Nephron (organoid): Measurements from ENCODE around the gene SPATA24.
A peak's percentile ranks its signal among the peaks of the same experiment; 100 is the strongest.

Experiments
- H3K27ac Mint-ChIP-seq, 3 experiments: 2 replicates each; pipeline ENCODE4 v1.8.0; 2020; ENCODE audit warnings: mixed read lengths in 3 of 3, mild to moderate bottlenecking in 2 of 3, moderate library complexity in 1 of 3
- H3K27me3 Mint-ChIP-seq: 2 replicates; pipeline ENCODE4 v1.8.0; 2021; ENCODE audit warnings: low read depth, mild to moderate bottlenecking, moderate library complexity, mixed read lengths
- H3K36me3 Mint-ChIP-seq: 2 replicates; pipeline ENCODE4 v1.8.0; 2020; ENCODE audit warnings: low read depth, mixed read lengths
- H3K4me1 Mint-ChIP-seq: 2 replicates; pipeline ENCODE4 v1.8.0; 2020; ENCODE audit warnings: mixed read lengths
- H3K4me3 Mint-ChIP-seq, 3 experiments: 2 replicates each; pipeline ENCODE4 v1.8.0; 2020; ENCODE audit warnings: mild to moderate bottlenecking in 3 of 3, mixed read lengths in 3 of 3, moderate library complexity in 2 of 3
- H3K9me3 Mint-ChIP-seq: 2 replicates; pipeline ENCODE4 v1.8.0; 2020; ENCODE audit warnings: mixed read lengths
- TF ChIP-seq, protein P1 (sequence below), 3 experiments: fragments of 200-600 bp; sonication (generic); IDR thresholded peaks; one replicate each; pipeline ENCODE4 v1.5.0; 2021; ENCODE audit warnings: antibody characterized with exemption in 3 of 3; ENCODE audit not compliant: unreplicated experiment in 3 of 3

SPATA24 gene

DNA sequence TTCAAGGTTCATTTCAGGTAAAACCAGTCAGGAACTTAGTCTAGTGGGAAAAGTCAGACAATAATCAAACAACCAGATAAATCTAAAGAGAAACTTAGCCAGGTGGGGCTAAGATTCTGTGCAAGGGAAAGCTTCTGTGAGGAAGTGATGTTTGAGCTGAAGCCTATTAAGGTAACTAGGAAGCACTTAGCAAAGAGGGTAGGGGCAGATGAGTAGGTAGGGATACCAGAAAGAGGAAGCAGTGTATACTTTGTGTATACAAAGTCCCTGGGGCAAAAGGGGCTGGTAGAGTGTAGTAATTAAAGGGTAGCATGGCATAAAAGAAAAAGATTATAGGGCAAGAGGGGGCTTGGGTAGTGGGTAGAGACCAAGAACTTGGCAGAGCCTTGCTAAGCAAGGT is 3.6 kb upstream of the SPATA24 start:
- H3K36me3 Mint-ChIP-seq = peaks cover 7% of the 10 kb centered on the region
- no peaks in the 10 kb centered on the region for H3K27me3 Mint-ChIP-seq
- no peaks in the 10 kb centered on the region for H3K9me3 Mint-ChIP-seq
- H3K27ac Mint-ChIP-seq = no peak overlapping the region
- peaks cover 40% of the 10 kb centered on the region for H3K4me1 Mint-ChIP-seq
- TF ChIP-seq, protein P1, sequence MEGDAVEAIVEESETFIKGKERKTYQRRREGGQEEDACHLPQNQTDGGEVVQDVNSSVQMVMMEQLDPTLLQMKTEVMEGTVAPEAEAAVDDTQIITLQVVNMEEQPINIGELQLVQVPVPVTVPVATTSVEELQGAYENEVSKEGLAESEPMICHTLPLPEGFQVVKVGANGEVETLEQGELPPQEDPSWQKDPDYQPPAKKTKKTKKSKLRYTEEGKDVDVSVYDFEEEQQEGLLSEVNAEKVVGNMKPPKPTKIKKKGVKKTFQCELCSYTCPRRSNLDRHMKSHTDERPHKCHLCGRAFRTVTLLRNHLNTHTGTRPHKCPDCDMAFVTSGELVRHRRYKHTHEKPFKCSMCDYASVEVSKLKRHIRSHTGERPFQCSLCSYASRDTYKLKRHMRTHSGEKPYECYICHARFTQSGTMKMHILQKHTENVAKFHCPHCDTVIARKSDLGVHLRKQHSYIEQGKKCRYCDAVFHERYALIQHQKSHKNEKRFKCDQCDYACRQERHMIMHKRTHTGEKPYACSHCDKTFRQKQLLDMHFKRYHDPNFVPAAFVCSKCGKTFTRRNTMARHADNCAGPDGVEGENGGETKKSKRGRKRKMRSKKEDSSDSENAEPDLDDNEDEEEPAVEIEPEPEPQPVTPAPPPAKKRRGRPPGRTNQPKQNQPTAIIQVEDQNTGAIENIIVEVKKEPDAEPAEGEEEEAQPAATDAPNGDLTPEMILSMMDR (IDR thresholded peaks at IDR 0.05; ENCODE audit: unreplicated experiment in 3 of 3) = no peak
- H3K4me3 Mint-ChIP-seq = no peak overlapping the region

DNA sequence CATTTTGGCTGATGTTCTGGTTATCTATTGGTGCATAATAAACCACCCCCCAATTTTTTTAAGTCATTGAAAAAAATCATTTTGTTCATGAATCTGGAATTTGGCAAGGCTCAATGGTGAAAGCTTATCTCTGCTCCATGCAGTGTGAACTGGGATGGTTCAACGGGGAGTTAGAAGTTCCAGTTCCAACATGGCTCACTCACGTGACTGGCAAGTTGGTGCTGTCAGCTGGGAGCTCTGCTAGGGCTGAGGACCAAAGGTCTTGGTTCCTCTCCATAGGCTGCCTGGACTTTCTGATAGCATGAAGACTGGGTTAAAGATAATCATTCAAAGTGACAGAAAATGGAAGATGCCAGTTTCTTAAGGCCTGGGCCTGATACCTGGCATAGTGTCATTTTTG is 3.1 kb upstream of the SPATA24 start:
- Mint-ChIP-seq H3K27me3 (no peaks in the 10 kb centered on the region), H3K36me3 (peaks cover 5% of the 10 kb centered on the region), H3K9me3 (no peaks in the 10 kb centered on the region), H3K4me1 (peaks cover 39% of the 10 kb centered on the region), H3K4me3 (no peak overlapping the region), H3K27ac (no peak overlapping the region)
- TF ChIP-seq, protein P1 (IDR thresholded peaks at IDR 0.05; ENCODE audit: unreplicated experiment in 3 of 3) = no peak

DNA sequence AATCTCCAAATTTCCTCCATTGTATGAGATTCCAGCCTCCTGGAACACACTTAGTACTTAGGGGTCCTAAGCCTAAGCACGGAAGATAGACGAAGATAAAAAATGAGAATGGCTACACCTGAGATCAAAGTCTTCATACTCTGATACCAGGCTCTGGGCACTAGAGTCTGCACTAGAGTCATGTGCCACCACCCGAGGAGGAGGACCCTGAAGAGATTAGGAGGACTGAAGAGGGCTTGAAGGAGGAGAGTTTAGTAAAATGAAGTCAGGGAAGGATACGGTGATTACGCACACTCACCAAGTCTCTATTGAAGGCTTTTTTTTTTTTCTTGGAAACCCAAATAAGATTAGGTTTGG is 573 bp upstream of the SPATA24 start:
- no peaks in the 10 kb centered on the region for H3K9me3 Mint-ChIP-seq

DNA sequence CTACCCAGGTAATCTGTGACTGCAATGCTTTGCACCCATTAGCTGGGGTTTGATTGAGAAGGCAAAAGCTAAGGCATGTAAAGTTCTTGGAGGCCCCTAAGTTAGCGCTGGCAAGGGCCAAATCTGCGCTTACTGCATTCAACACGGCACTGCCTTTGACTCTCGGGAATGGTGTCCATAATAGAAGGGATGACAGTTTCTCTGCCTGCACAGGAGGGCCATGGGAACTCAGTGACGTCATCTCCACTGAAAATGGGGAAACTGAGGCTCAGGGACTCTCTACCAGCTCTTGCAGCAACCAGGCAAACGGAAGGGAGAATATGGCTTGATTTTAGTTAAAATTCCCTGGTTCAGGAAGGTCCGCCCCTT is 487 bp downstream of the SPATA24 start:
- TF ChIP-seq, protein P1 (IDR thresholded peaks at IDR 0.05; ENCODE audit: unreplicated experiment in 3 of 3) = no peak
- peaks cover 26% of the 10 kb centered on the region for H3K4me1 Mint-ChIP-seq

More for the DNA sequence above, 573 bp upstream of the SPATA24 start:
- Mint-ChIP-seq H3K36me3 (peaks cover 2% of the 10 kb centered on the region), H3K27me3 (no peaks in the 10 kb centered on the region), H3K4me3 (peak overlapping the region; percentile 90 to 96 (median 90)), H3K27ac (peak overlapping the region; percentile 98 to 100 (median 99)), H3K4me1 (peaks cover 26% of the 10 kb centered on the region)
- TF ChIP-seq, protein P1 (IDR thresholded peaks at IDR 0.05; ENCODE audit: unreplicated experiment in 3 of 3) = no peak

DNA sequence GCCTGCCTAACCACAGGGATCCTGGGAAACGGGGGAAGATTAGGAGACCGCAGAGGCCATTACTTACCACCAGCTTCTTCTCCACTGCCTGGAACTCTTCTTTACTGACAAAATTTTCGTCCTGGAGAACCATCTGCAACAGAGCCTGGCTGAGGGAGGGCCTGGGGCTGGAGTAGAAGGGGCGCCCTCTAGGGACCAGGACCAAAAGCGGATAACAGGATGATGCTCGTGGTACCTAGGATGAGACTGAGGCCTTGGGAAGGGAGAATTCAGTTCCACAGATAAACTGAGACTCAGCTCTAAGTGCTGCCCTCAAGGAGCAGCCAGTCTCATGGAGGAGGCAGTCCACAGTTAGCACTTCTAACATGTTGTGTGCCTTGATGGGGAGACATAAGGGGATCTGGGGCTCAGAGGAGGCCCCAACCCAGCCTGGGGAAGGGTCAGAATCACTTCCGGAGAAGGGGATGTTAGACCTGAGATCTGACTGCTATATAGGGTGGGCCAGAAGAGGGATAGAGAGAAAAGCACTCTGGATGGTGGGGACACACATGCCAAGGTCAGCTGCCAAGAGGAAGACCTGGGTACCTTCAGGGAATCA is 1.2 kb downstream of the SPATA24 start:
- H3K4me3 Mint-ChIP-seq = peak overlapping the region; percentile 90 to 96 (median 90)
- H3K4me1 Mint-ChIP-seq = peaks cover 26% of the 10 kb centered on the region

More for the DNA sequence above, 487 bp downstream of the SPATA24 start:
- peak overlapping the region; percentile 90 to 96 (median 90) for H3K4me3 Mint-ChIP-seq
- H3K27ac Mint-ChIP-seq = peak overlapping the region; percentile 98 to 100 (median 99)
- no peaks in the 10 kb centered on the region for H3K9me3 Mint-ChIP-seq
- no peaks in the 10 kb centered on the region for H3K27me3 Mint-ChIP-seq
- H3K36me3 Mint-ChIP-seq = peaks cover 6% of the 10 kb centered on the region

More for the DNA sequence above, 1.2 kb downstream of the SPATA24 start:
- H3K9me3 Mint-ChIP-seq = no peaks in the 10 kb centered on the region
- TF ChIP-seq, protein P1 (IDR thresholded peaks at IDR 0.05; ENCODE audit: unreplicated experiment in 3 of 3) = no peak
- H3K27ac Mint-ChIP-seq = peak overlapping the region; percentile 98 to 100 (median 99)
- H3K27me3 Mint-ChIP-seq = no peaks in the 10 kb centered on the region
- H3K36me3 Mint-ChIP-seq = peaks cover 10% of the 10 kb centered on the region
